Hepatocyte (in vitro differentiated cells): ENCODE measurements around the gene PLEK2.

Experiments
- CTCF ChIP-seq: fragments of 200-600 bp; sonication (generic); IDR thresholded peaks from 2 replicates; pipeline ENCODE4 v1.5.1; 2016; ENCODE audit warnings: antibody characterized with exemption, mild to moderate bottlenecking; ENCODE audit not compliant: poor library complexity
- EZH2 ChIP-seq: fragments of 200-600 bp; sonication (generic); IDR thresholded peaks from 2 replicates; pipeline ENCODE4 v1.6.1; 2016; ENCODE audit warnings: antibody characterized with exemption, mild to moderate bottlenecking, borderline replicate concordance

DNA sequence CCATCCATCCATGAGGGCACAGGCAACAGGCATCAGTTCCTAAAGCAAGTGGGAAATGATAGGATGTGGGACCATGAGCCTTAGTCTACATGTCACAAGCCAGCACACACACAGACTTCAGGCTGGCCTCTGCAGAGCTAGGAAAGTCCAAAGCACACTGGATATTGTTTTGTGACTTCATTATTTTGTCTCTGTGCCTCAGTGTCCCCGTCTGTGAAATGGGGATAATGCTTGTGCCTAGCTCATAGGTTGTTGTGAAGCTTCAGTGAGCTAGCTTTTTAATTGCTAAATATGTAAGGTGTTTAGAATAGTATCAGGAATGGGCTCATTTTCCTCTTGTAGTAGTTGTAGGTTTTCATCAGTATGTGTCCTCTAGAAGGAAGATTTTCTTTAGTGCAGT is 27.0 kb upstream of the PLEK2 start:
- TF ChIP-seq CTCF (no peak), EZH2 (no peak)
